OCI-LY1 (cell line): Measurements from ENCODE around the gene NDUFB11.

Source experiments
- H2AFZ ChIP-seq: fragments of 200-600 bp; sonication (generic), shearing (Covaris generic); 2 replicates; pipeline ENCODE4 v1.6.0; 2014; ENCODE audit warnings: antibody characterized with exemption, mild to moderate bottlenecking, low read length
- H3F3A ChIP-seq: fragments of 200-600 bp; sonication (generic), shearing (Covaris generic); 2 replicates; pipeline ENCODE4 v1.6.0; 2014; ENCODE audit warnings: mild to moderate bottlenecking, antibody characterized with exemption, low read length, moderate library complexity; ENCODE audit not compliant: insufficient read depth
- H3K27ac ChIP-seq: fragments of 200-600 bp; sonication (generic); 2 replicates; pipeline ENCODE4 v1.5.1; 2014; ENCODE audit warnings: low read length, mixed run types, mild to moderate bottlenecking, low read depth; ENCODE audit not compliant: poor library complexity, severe bottlenecking
- H3K27me3 ChIP-seq: fragments of 200-600 bp; sonication (generic); 2 replicates; pipeline ENCODE4 v1.6.0; 2014; ENCODE audit warnings: antibody characterized with exemption, mild to moderate bottlenecking, low read length, moderate library complexity; ENCODE audit not compliant: insufficient read depth
- H3K36me3 ChIP-seq: fragments of 200-600 bp; sonication (generic); 2 replicates; pipeline ENCODE4 v1.6.1; 2014; ENCODE audit warnings: mild to moderate bottlenecking, antibody characterized with exemption, low read length, moderate library complexity, mixed read lengths; ENCODE audit not compliant: insufficient read depth
- H3K4me1 ChIP-seq: fragments of 200-600 bp; sonication (generic); 2 replicates; pipeline ENCODE4 v1.5.1; 2014; ENCODE audit warnings: mild to moderate bottlenecking, low read length, moderate library complexity; ENCODE audit not compliant: insufficient read depth, severe bottlenecking
- H3K4me2 ChIP-seq: fragments of 200-600 bp; sonication (generic), shearing (Covaris generic); 2 replicates; pipeline ENCODE4 v1.6.1; 2014; ENCODE audit warnings: low read length
- H3K4me3 ChIP-seq: fragments of 200-600 bp; sonication (generic); 2 replicates; pipeline ENCODE4 v1.5.1; 2014; ENCODE audit warnings: low read length, low read depth, mild to moderate bottlenecking, mixed read lengths; ENCODE audit not compliant: poor library complexity, severe bottlenecking
- H3K79me2 ChIP-seq: fragments of 200-600 bp; shearing (Covaris generic); 2 replicates; pipeline ENCODE4 v1.6.1; 2016; ENCODE audit warnings: mixed run types, low read length, mixed read lengths; ENCODE audit not compliant: insufficient read depth
- H3K9ac ChIP-seq: fragments of 200-600 bp; sonication (generic), shearing (Covaris generic); 2 replicates; pipeline ENCODE4 v1.6.1; 2014; ENCODE audit warnings: mild to moderate bottlenecking, low read length, mixed read lengths
- H3K9me2 ChIP-seq: fragments of 200-600 bp; sonication (generic), shearing (Covaris generic); 2 replicates; pipeline ENCODE4 v1.6.1; 2014; ENCODE audit warnings: low read depth, mild to moderate bottlenecking, low read length, mixed read lengths
- H3K9me3 ChIP-seq: fragments of 200-600 bp; shearing (Covaris generic); 2 replicates; pipeline ENCODE4 v1.6.1; 2014; ENCODE audit warnings: low read length, mixed read lengths
- H4K20me1 ChIP-seq: fragments of 200-600 bp; sonication (generic), shearing (Covaris generic); 2 replicates; pipeline ENCODE4 v1.6.0; 2016; ENCODE audit warnings: mild to moderate bottlenecking, low read length; ENCODE audit not compliant: insufficient read depth
- EZH2 ChIP-seq: fragments of 200-600 bp; sonication (generic), shearing (Covaris generic); IDR thresholded peaks from 2 replicates; pipeline ENCODE4 v1.8.0; 2017; ENCODE audit warnings: borderline replicate concordance, mixed run types, mild to moderate bottlenecking, antibody characterized with exemption, low read length, moderate library complexity, mixed read lengths
- TF ChIP-seq, protein P1 (sequence below): fragments of 200-600 bp; sonication (generic), shearing (Covaris generic); IDR thresholded peaks from 2 replicates; pipeline ENCODE4 v1.5.1; 2017; ENCODE audit warnings: mild to moderate bottlenecking, antibody characterized with exemption, low read length, moderate library complexity, mixed read lengths

The NDUFB11 gene

DNA sequence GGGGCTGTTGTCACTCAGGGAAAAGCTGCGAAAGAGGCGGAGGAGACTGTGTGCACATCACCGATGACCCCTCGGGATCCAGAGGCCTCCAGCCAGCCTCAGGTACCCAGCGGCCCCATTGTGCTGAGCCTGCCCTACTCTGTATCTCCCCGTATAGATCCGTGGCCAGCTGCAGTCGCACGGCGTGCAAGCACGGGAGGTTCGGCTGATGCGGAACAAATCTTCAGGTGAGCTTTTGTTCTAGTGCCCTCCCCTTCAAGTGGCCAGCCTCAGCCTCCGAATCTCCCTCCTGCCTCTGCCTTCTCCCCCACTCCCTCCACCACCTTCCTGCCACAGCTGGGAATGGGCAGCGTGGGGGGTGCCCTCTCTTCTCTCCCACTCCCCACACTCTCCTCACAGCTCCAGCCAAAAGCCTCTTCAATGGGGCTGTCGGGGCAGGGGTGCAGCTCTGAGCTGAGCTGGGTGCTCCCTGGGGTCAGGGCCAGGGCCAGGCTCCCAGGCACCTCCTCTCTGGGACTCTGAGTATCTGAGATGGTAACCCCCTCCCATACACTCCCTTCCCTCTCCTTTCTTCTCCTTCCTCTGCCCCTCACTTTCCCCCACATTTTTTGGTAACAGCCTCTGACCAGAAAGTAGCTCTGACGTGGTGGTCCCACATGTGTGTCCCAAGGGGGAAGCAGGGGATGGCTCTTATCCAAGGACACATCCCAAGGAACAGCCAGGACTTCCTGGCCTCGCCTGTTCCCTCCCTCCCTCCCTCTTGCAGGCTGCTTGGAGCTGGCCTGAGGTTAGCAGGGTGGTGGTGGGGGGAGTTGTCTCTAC is 28.7 kb upstream of the NDUFB11 start:
- no peaks in the 10 kb centered on the region for H3F3A ChIP-seq
- peaks cover 70% of the 10 kb centered on the region for H3K36me3 ChIP-seq
- H3K9me2 ChIP-seq: no peaks in the 10 kb centered on the region
- H3K9me3 ChIP-seq: no peaks in the 10 kb centered on the region
- no peak overlapping the region for H3K4me2 ChIP-seq
- H3K27ac ChIP-seq: no peak overlapping the region
- H2AFZ ChIP-seq: no peak overlapping the region
- H3K79me2 ChIP-seq: no peaks in the 10 kb centered on the region
- H4K20me1 ChIP-seq: no peaks in the 10 kb centered on the region
- no peak for TF ChIP-seq EZH2
- TF ChIP-seq, protein P1, sequence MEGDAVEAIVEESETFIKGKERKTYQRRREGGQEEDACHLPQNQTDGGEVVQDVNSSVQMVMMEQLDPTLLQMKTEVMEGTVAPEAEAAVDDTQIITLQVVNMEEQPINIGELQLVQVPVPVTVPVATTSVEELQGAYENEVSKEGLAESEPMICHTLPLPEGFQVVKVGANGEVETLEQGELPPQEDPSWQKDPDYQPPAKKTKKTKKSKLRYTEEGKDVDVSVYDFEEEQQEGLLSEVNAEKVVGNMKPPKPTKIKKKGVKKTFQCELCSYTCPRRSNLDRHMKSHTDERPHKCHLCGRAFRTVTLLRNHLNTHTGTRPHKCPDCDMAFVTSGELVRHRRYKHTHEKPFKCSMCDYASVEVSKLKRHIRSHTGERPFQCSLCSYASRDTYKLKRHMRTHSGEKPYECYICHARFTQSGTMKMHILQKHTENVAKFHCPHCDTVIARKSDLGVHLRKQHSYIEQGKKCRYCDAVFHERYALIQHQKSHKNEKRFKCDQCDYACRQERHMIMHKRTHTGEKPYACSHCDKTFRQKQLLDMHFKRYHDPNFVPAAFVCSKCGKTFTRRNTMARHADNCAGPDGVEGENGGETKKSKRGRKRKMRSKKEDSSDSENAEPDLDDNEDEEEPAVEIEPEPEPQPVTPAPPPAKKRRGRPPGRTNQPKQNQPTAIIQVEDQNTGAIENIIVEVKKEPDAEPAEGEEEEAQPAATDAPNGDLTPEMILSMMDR: no peak
- no peaks in the 10 kb centered on the region for H3K4me1 ChIP-seq
- no peaks in the 10 kb centered on the region for H3K27me3 ChIP-seq
- no peak overlapping the region for H3K4me3 ChIP-seq
- H3K9ac ChIP-seq: no peak overlapping the region

GRCh38 chrX:47172549-47172948 is 28.0 kb upstream of the NDUFB11 start:
- TF ChIP-seq EZH2: no peak
- TF ChIP-seq, protein P1: no peak
- Histone ChIP-seq H3K27ac (no peak overlapping the region), H3K4me3 (no peak overlapping the region), H2AFZ (no peak overlapping the region), H3K9me3 (no peaks in the 10 kb centered on the region), H3K4me2 (no peak overlapping the region), H3K9me2 (no peaks in the 10 kb centered on the region), H3K36me3 (peaks cover 64% of the 10 kb centered on the region), H3K79me2 (no peaks in the 10 kb centered on the region), H3K9ac (no peak overlapping the region), H3K27me3 (no peaks in the 10 kb centered on the region), H3F3A (no peaks in the 10 kb centered on the region), H3K4me1 (no peaks in the 10 kb centered on the region), H4K20me1 (no peaks in the 10 kb centered on the region)

DNA sequence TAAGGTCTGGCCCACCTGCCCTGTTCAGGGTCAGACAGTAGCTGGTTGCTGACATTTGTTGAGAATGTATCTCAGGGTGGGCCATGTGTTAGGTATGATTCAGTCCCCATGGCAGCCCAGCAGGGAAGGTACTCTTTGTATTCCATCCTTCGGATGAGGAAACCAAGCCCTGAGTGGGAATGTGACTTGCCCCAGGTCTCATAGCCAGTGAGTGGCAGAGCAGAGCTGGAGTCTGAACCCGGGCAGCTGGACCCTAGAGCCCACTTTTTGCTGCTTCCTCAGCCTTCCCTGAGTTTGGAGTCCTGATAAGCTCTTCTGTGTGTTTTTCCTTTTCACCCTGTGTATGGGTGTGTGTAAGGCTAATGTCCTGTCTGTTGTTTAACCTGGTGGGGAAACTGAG is 27.5 kb upstream of the NDUFB11 start:
- no peaks in the 10 kb centered on the region for H3K27me3 ChIP-seq
- no peak overlapping the region for H3K27ac ChIP-seq
- H3F3A ChIP-seq: no peaks in the 10 kb centered on the region
- no peaks in the 10 kb centered on the region for H3K9me3 ChIP-seq
- no peak overlapping the region for H3K4me2 ChIP-seq
- TF ChIP-seq, protein P1: no peak
- no peak for TF ChIP-seq EZH2
- no peak overlapping the region for H2AFZ ChIP-seq
- no peak overlapping the region for H3K4me3 ChIP-seq
- peaks cover 58% of the 10 kb centered on the region for H3K36me3 ChIP-seq
- H3K9ac ChIP-seq: no peak overlapping the region
- no peaks in the 10 kb centered on the region for H3K79me2 ChIP-seq
- H3K4me1 ChIP-seq: no peaks in the 10 kb centered on the region
- no peaks in the 10 kb centered on the region for H4K20me1 ChIP-seq
- H3K9me2 ChIP-seq: no peaks in the 10 kb centered on the region
